IMR-90 (cell line): ENCODE data around the gene CARMIL1. TPM values are rescaled to one million over a fixed set of nuclear protein-coding genes. Genes with fewer than 3 reads are reported as not detected.

ENCODE experiments used
- ATAC-seq: fragments of 200-7000 bp; cut with Tn5 transposase; 2 replicates; pipeline ENCODE4 v1.9.1; 2020; ENCODE audit warnings: low read depth, mild to moderate bottlenecking, moderate library complexity
- BruUV-seq: library from RNA; stranded (reverse); fragments of 400-500 nt; replicated peaks from 2 replicates; lab custom pipeline; 2021; lab: Mats Ljungman, UMichigan
- CTCF ChIA-PET: fragments of 300-600 bp; formaldehyde crosslinking; extraction: SDS; loops from one replicate; lab custom pipeline; 2021; ENCODE audit warnings: antibody characterized with exemption; lab: Yijun Ruan, JAX
- POLR2A ChIA-PET: fragments of 300-600 bp; sonication (Branson Sonifier 250); formaldehyde crosslinking; loops from one replicate; lab custom pipeline; 2022; ENCODE audit warnings: antibody characterized with exemption; ENCODE audit not compliant: unreplicated experiment; lab: Charles Lee
- DNase-seq: peaks from one replicate; pipeline ENCODE4 v3.0.0; 2013
- H2AFZ ChIP-seq: replicated peaks from 2 replicates; pipeline ENCODE3; 2013; ENCODE audit warnings: low read length, mild to moderate bottlenecking; ENCODE audit not compliant: poor library complexity
- H2AK5ac ChIP-seq: 2 replicates; pipeline ENCODE4 v1.6.1; 2013; ENCODE audit warnings: low read depth, low read length, inconsistent platforms
- H2AK9ac ChIP-seq: replicated peaks from 2 replicates; pipeline ENCODE3; 2013; ENCODE audit warnings: mild to moderate bottlenecking, low read depth, low read length, moderate library complexity; ENCODE audit not compliant: poor library complexity
- H2BK120ac ChIP-seq: 2 replicates; pipeline ENCODE4 v1.6.1; 2013; ENCODE audit warnings: low read depth, low read length, inconsistent platforms
- H2BK15ac ChIP-seq: 3 replicates; pipeline ENCODE4 v1.6.1; 2013; ENCODE audit warnings: low read depth, low read length, inconsistent platforms
- H2BK20ac ChIP-seq: 2 replicates; pipeline ENCODE4 v1.6.1; 2013; ENCODE audit warnings: low read depth, mild to moderate bottlenecking, inconsistent platforms, low read length, moderate library complexity
- H2BK5ac ChIP-seq: 2 replicates; pipeline ENCODE4 v1.6.1; 2013; ENCODE audit warnings: mild to moderate bottlenecking, low read depth, low read length, inconsistent platforms; ENCODE audit not compliant: poor library complexity, severe bottlenecking
- H3K14ac ChIP-seq: replicated peaks from 2 replicates; pipeline ENCODE4 v1.6.1; 2013; ENCODE audit warnings: low read depth, low read length, inconsistent platforms
- H3K18ac ChIP-seq: 2 replicates; pipeline ENCODE4 v1.6.1; 2013; ENCODE audit warnings: low read depth, low read length, control low read depth
- H3K23ac ChIP-seq: 2 replicates; pipeline ENCODE4 v1.6.1; 2013; ENCODE audit warnings: low read depth, low read length, inconsistent platforms
- H3K27ac ChIP-seq: 2 replicates; pipeline ENCODE4 v1.5.1; 2013; ENCODE audit warnings: mild to moderate bottlenecking, control low read depth, low read length; ENCODE audit not compliant: insufficient read depth
- H3K27me3 ChIP-seq: 2 replicates; pipeline ENCODE4 v1.6.1; 2013; ENCODE audit warnings: low read length; ENCODE audit not compliant: control insufficient read depth, insufficient read depth
- H3K36me3 ChIP-seq: 2 replicates; pipeline ENCODE4 v1.6.1; 2013; ENCODE audit warnings: low read length, mixed read lengths; ENCODE audit not compliant: control insufficient read depth, insufficient read depth
- H3K4ac ChIP-seq: 2 replicates; pipeline ENCODE4 v1.6.1; 2013; ENCODE audit warnings: low read depth, low read length, inconsistent platforms
- H3K4me1 ChIP-seq: 2 replicates; pipeline ENCODE4 v1.6.1; 2013; ENCODE audit warnings: low read length, mixed read lengths; ENCODE audit not compliant: control insufficient read depth, insufficient read depth
- H3K4me2 ChIP-seq: 2 replicates; pipeline ENCODE4 v1.6.1; 2013; ENCODE audit warnings: low read depth, mild to moderate bottlenecking, control low read depth, low read length, moderate library complexity
- H3K4me3 ChIP-seq: 2 replicates; pipeline ENCODE4 v1.5.1; 2013; ENCODE audit warnings: low read depth, mild to moderate bottlenecking, control low read depth, low read length, moderate library complexity; ENCODE audit not compliant: insufficient read depth
- H3K56ac ChIP-seq: 2 replicates; pipeline ENCODE4 v1.6.1; 2013; ENCODE audit warnings: low read length, inconsistent platforms; ENCODE audit not compliant: insufficient read depth; ENCODE audit errors: extremely low read depth
- H3K79me1 ChIP-seq, 2 experiments: 2 replicates each; pipeline ENCODE4 v1.6.1; 2013; ENCODE audit warnings: low read length in 2 of 2, inconsistent platforms in 1 of 2, low read depth in 1 of 2
- H3K9ac ChIP-seq: 2 replicates; pipeline ENCODE4 v1.6.1; 2013; ENCODE audit warnings: low read depth, low read length, control low read depth
- H3K9me1 ChIP-seq: 2 replicates; pipeline ENCODE4 v1.6.1; 2013; ENCODE audit warnings: low read length, inconsistent platforms; ENCODE audit not compliant: insufficient read depth
- H3K9me3 ChIP-seq: 2 replicates; pipeline ENCODE4 v1.6.1; 2013; ENCODE audit warnings: low read length; ENCODE audit not compliant: control insufficient read depth, insufficient read depth
- H4K20me1 ChIP-seq: 2 replicates; pipeline ENCODE4 v1.6.1; 2013; ENCODE audit warnings: low read length, inconsistent platforms; ENCODE audit not compliant: insufficient read depth
- H4K5ac ChIP-seq: 2 replicates; pipeline ENCODE4 v1.6.1; 2013; ENCODE audit warnings: mild to moderate bottlenecking, low read depth, low read length, control low read depth
- H4K8ac ChIP-seq, 2 experiments: 2 replicates each; pipeline ENCODE4 v1.6.1; 2013; ENCODE audit warnings: low read depth in 2 of 2, low read length in 2 of 2, control low read depth in 1 of 2, inconsistent platforms in 1 of 2
- H4K91ac ChIP-seq: 2 replicates; pipeline ENCODE4 v1.6.1; 2013; ENCODE audit warnings: low read depth, low read length, inconsistent platforms; ENCODE audit not compliant: insufficient read depth
- MAFK ChIP-seq: IDR thresholded peaks from 2 replicates; pipeline ENCODE4 v1.6.1; 2012; ENCODE audit warnings: low read depth, low read length, improper control_type of control experiment
- USF2 ChIP-seq: fragments of 150-350 bp; IDR thresholded peaks from 2 replicates; pipeline ENCODE4 v1.6.1; 2017; ENCODE audit warnings: mild to moderate bottlenecking, antibody characterized with exemption, low read length, low read depth
- WGBS, 2 experiments: methylation state at CpG; one replicate each; pipeline versions ENCODE4 v1.1.5 to v1.1.7; 2013; ENCODE audit warnings: missing lambda C conversion rate in 2 of 2; ENCODE audit not compliant: insufficient read length in 1 of 2; ENCODE audit errors: extremely low coverage in 2 of 2; 5-methylcytosine and 5-hydroxymethylcytosine counted together
- dilution Hi-C: fragments of 300-500 bp; cut with HindIII; formaldehyde crosslinking; loops from one replicate; pipeline ENCODE4 v1.14.3; 2018; ENCODE audit warnings: low sequenced_read_pairs; ENCODE audit not compliant: unreplicated experiment
- in situ Hi-C: fragments of 300-500 bp; cut with MboI; formaldehyde crosslinking; loops from 3 replicates; pipeline ENCODE4 v1.14.3; 2019; ENCODE audit warnings: low sequenced_read_pairs, inconsistent platforms, mixed read lengths
- intact Hi-C: fragments of 100-400 bp; cut with micrococcal nuclease; formaldehyde crosslinking; loops from 2 replicates; pipeline ENCODE4 v1.10.0; 2022
- polyA plus RNA-seq, 3 experiments: library from polyadenylated mRNA; depleted of rRNA; stranded (reverse); fragments of >200 nt; gene quantifications; 2 replicates each; pipeline ENCODE4 v1.2.3, GENCODE V29; 2012; ENCODE audit warnings: low replicate concordance in 1 of 3
- total RNA-seq: library from RNA; depleted of rRNA; stranded (reverse); fragments of >200 nt; gene quantifications from 2 replicates; pipeline ENCODE4 v1.2.3, GENCODE V29; 2012

Gene CARMIL1
- total and polyA plus RNA-seq, 2 of the 4 experiments (the other 2 are of a cell fraction): 1.3 to 2.9 TPM

- no CpG with 5 or more reads among the region's 2 CpGs for WGBS, 2 experiments
- Histone ChIP-seq H3K18ac (no peak overlapping the region), H3K9me1 (0 out of 2 replicates have a peak, but pooled peaks cover 2% of the 10 kb centered on the region), H2BK120ac (no peak overlapping the region), H2BK15ac (no peak overlapping the region), H2BK5ac (no peak overlapping the region), H3K14ac (no peak overlapping the region), H4K5ac (no peak overlapping the region), H4K20me1 (no peaks in the 10 kb centered on the region), H3K56ac (no peak overlapping the region), H3K79me1 (peaks cover 0 to 6% of the 10 kb centered on the region in 2 experiments; a peak in 1 of 4 replicates), H2BK20ac (no peak overlapping the region), H3K9ac (no peak overlapping the region), H3K27ac (no peak overlapping the region), H2AK5ac (no peak overlapping the region), H4K8ac (no peak overlapping the region), H3K4me2 (no peak overlapping the region), H3K4ac (peak overlapping the region; percentile 0; the same call in 1 of the 2 replicates), H3K36me3 (no peaks in the 10 kb centered on the region), H3K4me1 (peaks cover 3% of the 10 kb centered on the region), H3K4me3 (no peak overlapping the region), H4K91ac (no peak overlapping the region), H3K9me3 (no peaks in the 10 kb centered on the region), H2AK9ac (no peak overlapping the region), H2AFZ (no peak overlapping the region), H3K27me3 (no peaks in the 10 kb centered on the region), H3K23ac (no peak overlapping the region)
- dilution Hi-C loops: no loop called here
- ATAC-seq: no peak
- ChIA-PET POLR2A (no interaction called here), CTCF (no interaction called here)
- in situ Hi-C loops: no loop called here
- TF ChIP-seq MAFK (peak; percentile 9; the same call in 1 of the 2 replicates), USF2 (no peak)
- no peak for DNase-seq
- intact Hi-C loops: no loop called here
- BruUV-seq: no TSS peak
Observed at GRCh38 chr6:25306379-25306778, 27.2 kb downstream of the CARMIL1 start.
